Right ventricle myocardium inferior (tissue), 1 donor: ENCODE data around the gene OR8H1. TPM values are rescaled to one million over a fixed set of nuclear protein-coding genes. Genes with fewer than 3 reads are reported as not detected.

Experiments
- ATAC-seq: fragments of 200-7000 bp; cut with Tn5 transposase; one replicate; pipeline ENCODE4 v1.9.1; 2020; ENCODE audit warnings: mild to moderate bottlenecking, moderate library complexity
- DNase-seq: peaks from one replicate; pipeline ENCODE4 v3.0.0; 2021; ENCODE audit errors: missing footprints
- intact Hi-C: fragments of 100-400 bp; cut with DNase I; formaldehyde crosslinking; loops from one replicate; pipeline ENCODE4 v1.11.0; 2022
- long read RNA-seq: library from polyadenylated mRNA; unstranded; transcript quantifications from one replicate; pipeline ENCODE4 v2.0.0, GENCODE V29; 2021
- total RNA-seq: library from RNA; stranded (reverse); fragmentation: NEBNext Ultra II Directional; extraction: Animal tissue kit (Norgen Biotek cat#: 25700); gene quantifications from one replicate; pipeline ENCODE4 v1.2.1, GENCODE V29; 2021
- donor health status: DM: no; HTN: yes; CAD: no; lungs with severe emphysema.

OR8H1 gene
- not detected for total RNA-seq
- long read RNA-seq: 0 reads

GRCh38 chr11:56292154-56292553, at the start of gene OR8H1:
TSS of gene OR8H1 (minus strand) at chr11:56292254. CDS start at chr11:56291062, 1,192 bp downstream.
- DNase-seq (no peak), ATAC-seq (no peak)
- intact Hi-C loops: no loop called here

GRCh38 chr11:56340289-56340688, 48.2 kb upstream of the OR8H1 start:
- ATAC-seq (no peak), DNase-seq (no peak)
- intact Hi-C loops: no loop called here

GRCh38 chr11:56333156-56333555, 41.1 kb upstream of the OR8H1 start:
- no peak for DNase-seq
- intact Hi-C loops: no loop called here
- ATAC-seq: no peak

GRCh38 chr11:56331861-56332491, 39.9 kb upstream of the OR8H1 start:
- no peak for ATAC-seq
- intact Hi-C loops: no loop called here

GRCh38 chr11:56314844-56315243, 22.8 kb upstream of the OR8H1 start, which contains the start of gene OR8K3:
TSS of gene OR8K3 (plus strand) at chr11:56315144. CDS start at chr11:56318307, 3,163 bp downstream.
- ATAC-seq: no peak
- intact Hi-C loops: no loop called here
- DNase-seq: no peak

More at GRCh38 chr11:56331861-56332491, 39.9 kb upstream of the OR8H1 start:
- peak; percentile 62 for DNase-seq

GRCh38 chr11:56307836-56308235, 15.8 kb upstream of the OR8H1 start:
- intact Hi-C loops: no loop called here
- DNase-seq: no peak
- no peak for ATAC-seq

GRCh38 chr11:56296898-56297297, 4.8 kb upstream of the OR8H1 start:
- intact Hi-C loops: no loop called here
- DNase-seq: no peak
- no peak for ATAC-seq

GRCh38 chr11:56273854-56274253, 18.2 kb downstream of the OR8H1 start, which contains the start of gene OR5T1:
TSS of gene OR5T1 (plus strand) at chr11:56274154. CDS start at chr11:56275639, 1,485 bp downstream.
- DNase-seq (no peak), ATAC-seq (no peak)
- intact Hi-C loops: no loop called here

GRCh38 chr11:56271092-56271491, 21.0 kb downstream of the OR8H1 start:
- intact Hi-C loops: no loop called here
- no peak for ATAC-seq
- DNase-seq: no peak

- no peak for DNase-seq
- intact Hi-C loops: no loop called here
- ATAC-seq: no peak
Measured at GRCh38 chr11:56251954-56252353, 40.1 kb downstream of the OR8H1 start, which contains the start of gene OR5T3. TSS of gene OR5T3 (plus strand) at chr11:56252254. CDS start at chr11:56252254, 0 bp downstream.

Other genes with a start within 250 kb of the OR8H1 start
- not detected for gene OR8I2, start 198.9 kb downstream of the OR8H1 start, total RNA-seq
- gene OR8H2, start 188.6 kb downstream of the OR8H1 start, total RNA-seq: not detected
- gene OR8H3, start 169.9 kb downstream of the OR8H1 start, total RNA-seq: not detected
- gene OR8J3, start 152.1 kb downstream of the OR8H1 start, total RNA-seq: not detected
- not detected for gene OR8K5, start 131.9 kb downstream of the OR8H1 start, total RNA-seq
- not detected for gene OR5J2, start 115.6 kb downstream of the OR8H1 start, total RNA-seq
- gene OR5T2, start 58.0 kb downstream of the OR8H1 start, total RNA-seq: not detected
- gene OR5T3, start 40.0 kb downstream of the OR8H1 start, total RNA-seq: not detected
- gene OR5T1, start 18.1 kb downstream of the OR8H1 start, total RNA-seq: not detected
- not detected for gene OR8K3, start 22.9 kb upstream of the OR8H1 start, total RNA-seq
- not detected for gene OR8K1, start 53.8 kb upstream of the OR8H1 start, total RNA-seq
- not detected for gene OR8J1, start 62.0 kb upstream of the OR8H1 start, total RNA-seq
- gene OR8U1, start 83.4 kb upstream of the OR8H1 start, total RNA-seq: not detected
- gene OR5AL1, start 120.4 kb upstream of the OR8H1 start, total RNA-seq: not detected
- not detected for gene OR5M3, start 181.1 kb upstream of the OR8H1 start, total RNA-seq
- gene OR5M8, start 199.1 kb upstream of the OR8H1 start, total RNA-seq: not detected